ENCODE data around the gene KCTD5.

Gene KCTD5

DNA sequence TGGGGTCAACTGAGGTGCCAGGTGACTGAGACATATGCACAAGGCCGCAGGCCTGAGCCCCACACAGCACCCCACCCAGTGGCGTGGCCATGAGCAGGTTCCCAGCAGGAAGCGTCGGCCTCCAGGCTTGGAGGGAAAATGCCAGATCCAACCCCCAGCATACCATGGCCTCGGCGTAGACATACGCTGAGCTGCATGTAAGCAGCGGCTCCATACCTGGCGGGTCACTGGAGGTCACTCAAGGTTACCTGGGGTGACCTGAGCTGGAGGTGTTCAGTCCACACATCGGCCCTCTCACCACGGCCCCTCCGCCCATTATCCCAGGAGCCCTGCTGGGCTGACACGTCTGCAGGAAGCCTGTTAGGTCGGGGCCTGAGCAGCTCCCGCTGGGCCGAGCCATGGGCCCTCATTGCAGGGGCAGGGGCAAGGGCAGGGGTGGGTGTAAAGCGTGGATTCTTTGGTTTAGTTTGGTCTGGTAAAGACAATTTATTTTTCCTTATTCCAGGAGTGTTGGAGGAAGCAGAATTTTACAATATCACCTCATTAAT, 15.2 kb downstream of the KCTD5 start:
- no peak for DNase-seq (ENCODE audit: low read depth)

DNA sequence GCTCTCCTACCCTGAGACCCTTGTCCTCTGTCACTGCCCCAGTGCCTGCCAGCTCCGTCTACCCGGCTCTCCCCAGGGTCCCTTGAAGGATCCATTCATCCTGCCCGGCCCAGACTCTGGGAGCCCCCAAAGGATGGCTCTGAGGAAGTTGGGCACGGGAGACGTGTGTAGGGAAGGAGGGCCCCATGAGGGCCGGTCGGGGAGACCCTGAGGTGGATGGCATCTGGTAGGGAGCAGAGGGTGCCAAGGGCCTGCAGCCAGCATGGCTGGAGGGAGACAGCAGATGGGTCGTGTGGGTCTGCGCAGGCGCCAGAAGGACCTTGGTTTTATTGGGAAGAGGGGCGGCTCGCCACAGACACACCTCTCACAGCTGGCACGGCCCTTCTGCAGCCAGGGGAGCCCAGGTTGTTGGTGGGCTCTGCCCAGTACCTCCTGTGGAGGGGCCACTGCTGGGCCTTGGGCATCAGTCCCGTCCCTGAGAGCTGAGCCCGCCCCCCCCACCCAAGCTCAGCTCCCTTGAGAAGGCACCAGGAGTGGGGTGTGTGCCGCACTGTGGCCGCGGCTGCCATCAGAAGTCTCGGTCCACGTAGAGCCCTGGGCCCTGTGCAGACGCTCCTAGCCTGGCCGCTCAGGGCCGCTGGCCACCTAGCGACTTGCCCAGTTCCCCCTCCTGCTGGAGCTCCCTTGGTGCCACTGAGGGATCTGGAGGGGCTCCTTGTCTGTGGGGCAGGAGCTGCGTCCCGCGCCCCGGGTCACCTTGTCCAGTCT, 16.0 kb downstream of the KCTD5 start:
- no peak for DNase-seq (ENCODE audit: low read depth)

DNA sequence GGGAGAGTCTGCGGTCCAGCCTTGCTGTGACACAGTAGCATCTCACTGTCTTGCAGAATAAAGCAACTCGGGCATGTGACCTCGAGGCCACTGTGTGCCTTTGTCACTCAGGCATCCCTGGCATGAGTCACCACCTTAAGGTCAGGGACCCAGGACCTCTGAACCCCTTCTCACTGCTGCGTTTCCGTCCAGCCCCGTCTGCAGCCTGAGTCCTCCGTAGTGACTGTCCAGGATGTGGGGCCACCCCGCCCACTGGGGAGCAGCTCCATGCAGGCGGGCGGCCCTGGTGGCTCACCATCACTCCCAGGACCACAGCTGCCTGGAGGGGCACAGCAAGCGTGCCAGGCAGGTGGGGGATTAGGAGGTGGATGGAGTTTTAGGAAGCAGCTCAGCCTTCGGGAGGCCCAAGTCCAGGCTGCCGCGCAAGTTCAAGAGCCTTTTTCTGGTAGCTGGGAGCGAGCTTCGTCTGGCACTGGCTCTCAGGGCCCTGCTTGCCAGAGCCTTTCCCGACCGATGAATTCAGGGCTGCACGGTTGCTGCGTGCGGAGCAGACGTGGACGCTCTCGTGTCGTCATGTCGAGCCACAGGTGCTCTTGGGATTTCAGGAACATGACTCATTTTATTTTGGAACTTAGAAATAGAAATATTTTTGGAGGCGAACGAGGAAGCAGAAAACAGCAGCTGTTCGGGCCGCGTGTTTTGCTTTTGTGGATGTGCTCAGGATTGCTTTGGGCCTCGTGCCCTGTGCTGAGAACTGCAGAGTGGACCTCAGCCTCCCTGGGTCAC, 16.8 kb downstream of the KCTD5 start:
- DNase-seq (ENCODE audit: low read depth) = no peak

DNA sequence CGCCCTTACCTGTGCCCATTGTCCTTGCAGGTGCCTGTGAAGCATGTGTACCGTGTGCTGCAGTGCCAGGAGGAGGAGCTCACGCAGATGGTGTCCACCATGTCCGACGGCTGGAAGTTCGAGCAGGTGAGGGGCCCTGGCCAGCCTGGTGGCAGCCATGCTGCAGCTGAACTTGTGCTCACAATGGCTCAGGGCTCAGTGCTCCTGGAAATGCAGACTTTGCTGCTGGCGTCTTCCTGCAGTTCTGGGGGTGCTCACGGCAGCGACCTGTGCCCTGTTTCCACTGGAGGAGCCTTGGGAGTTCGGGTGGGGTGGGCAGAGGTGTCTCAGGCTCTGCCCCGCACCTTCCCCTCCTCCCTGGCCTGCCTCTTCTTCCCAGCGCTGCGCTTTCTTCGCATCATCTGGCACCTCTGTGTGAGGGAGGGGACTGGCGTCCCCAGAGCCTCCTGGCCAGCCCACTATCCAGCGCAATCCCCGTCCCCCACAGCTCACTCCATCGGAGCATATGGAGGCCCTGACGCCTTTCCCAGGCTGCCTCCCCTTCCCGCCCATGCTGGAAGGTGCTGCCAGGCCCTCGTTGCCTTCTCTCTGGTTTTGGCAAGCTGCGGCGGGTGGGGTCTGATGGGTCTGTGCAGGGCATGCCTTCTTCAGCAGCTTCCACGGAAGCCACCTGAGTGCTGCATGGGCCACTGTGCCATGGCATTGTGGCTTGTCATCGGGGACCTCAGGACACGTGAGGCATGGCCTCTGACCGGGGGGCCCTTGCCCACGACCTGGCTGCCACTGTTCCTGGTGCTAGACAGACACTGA, 17.7 kb downstream of the KCTD5 start:
- DNase-seq (ENCODE audit: low read depth) = no peak

DNA sequence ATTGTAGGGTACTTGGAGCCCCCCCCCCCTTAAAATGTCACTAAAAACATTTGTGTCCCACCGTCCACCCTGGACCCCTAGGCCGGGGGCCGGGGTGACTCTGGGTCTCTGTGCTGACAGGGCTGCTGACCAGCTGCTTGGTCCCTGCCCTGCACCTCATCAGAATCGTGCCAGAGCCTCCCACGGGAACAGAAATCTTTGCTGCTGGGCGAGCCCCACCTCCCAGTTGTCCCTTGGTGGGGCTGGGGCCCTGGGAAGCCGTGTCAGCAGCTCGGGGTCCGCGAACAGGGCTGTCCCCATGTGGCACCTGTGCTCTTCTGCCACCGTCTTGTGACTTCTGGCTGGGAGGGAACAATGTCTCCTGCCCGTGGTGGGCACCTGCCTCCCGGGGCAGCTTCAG, 18.5 kb downstream of the KCTD5 start:
- DNase-seq (ENCODE audit: low read depth) = no peak

DNA sequence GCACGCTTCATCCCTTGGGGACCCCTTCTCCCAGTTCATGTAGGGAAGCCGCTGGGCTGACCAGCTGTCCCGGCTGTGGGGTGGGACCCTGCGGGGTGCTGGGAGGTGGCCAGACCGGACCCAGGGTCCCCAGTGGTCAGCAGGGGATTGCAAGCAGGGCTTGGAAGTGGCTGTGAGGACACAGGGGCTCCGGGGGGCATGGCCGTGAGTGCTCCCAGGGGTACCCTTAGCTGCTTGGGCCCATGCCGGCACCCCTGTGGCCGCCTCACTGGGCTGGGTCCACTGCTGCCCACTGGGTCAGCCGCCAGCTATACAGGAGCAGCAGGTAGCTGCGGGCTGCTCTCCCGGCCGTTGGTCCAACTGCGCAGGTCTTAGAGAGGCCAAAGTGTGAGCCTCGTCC, 18.9 kb downstream of the KCTD5 start:
- no peak for DNase-seq (ENCODE audit: low read depth)

DNA sequence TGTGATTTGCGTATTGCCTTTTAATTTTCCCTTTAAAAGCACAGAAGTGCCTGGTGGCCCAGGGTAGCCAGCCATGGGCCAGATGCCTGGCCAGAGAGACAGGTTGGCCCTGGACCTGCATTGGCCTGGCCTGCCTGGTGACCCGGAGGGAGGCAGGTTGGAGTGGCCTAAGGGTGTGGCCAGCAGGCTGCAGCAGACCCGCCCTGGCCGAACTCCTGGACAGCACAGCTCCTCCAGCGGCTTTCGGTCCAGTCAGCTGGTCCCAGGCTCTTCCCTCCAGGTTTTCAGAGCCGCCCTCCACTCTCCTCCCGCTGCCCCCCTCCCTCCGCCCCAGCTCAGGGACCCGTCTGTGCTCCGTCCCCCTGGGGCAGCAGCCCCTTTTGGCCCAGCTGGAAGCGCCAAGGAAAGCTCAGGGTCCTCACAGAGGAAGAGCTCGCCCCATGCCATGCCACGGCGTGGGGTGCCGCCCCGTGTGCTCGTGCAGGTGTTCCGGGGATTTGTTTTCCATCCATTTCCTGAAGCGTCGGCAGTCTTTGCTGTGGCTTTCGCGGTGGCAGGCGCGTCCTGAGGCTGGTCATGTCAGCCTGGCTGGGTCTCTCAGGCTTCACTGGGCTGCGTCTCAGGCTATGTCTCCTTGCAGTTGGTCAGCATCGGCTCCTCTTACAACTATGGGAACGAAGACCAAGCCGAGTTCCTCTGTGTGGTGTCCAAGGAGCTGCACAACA, 19.6 kb downstream of the KCTD5 start:
- DNase-seq (ENCODE audit: low read depth) = no peak

DNA sequence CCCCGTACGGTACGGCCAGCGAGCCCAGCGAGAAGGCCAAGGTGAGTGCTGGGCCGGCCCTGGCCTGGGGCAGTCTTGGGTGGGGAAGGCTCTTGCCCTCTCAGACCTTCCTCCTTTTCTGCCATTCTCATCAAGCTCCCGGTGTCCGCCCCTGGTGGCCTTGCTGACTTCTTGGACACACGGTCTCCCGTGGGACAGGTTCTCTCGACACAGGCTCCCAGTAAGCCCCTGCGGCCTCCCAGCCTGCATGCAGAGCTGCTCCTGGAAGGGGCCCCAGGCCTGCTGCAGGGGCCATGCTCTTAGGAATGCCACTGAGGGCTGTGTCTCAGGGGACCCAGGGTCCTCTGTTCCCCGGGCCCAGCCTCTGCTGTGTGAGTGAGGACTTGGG, 20.1 kb downstream of the KCTD5 start:
- DNase-seq (ENCODE audit: low read depth) = no peak

DNA sequence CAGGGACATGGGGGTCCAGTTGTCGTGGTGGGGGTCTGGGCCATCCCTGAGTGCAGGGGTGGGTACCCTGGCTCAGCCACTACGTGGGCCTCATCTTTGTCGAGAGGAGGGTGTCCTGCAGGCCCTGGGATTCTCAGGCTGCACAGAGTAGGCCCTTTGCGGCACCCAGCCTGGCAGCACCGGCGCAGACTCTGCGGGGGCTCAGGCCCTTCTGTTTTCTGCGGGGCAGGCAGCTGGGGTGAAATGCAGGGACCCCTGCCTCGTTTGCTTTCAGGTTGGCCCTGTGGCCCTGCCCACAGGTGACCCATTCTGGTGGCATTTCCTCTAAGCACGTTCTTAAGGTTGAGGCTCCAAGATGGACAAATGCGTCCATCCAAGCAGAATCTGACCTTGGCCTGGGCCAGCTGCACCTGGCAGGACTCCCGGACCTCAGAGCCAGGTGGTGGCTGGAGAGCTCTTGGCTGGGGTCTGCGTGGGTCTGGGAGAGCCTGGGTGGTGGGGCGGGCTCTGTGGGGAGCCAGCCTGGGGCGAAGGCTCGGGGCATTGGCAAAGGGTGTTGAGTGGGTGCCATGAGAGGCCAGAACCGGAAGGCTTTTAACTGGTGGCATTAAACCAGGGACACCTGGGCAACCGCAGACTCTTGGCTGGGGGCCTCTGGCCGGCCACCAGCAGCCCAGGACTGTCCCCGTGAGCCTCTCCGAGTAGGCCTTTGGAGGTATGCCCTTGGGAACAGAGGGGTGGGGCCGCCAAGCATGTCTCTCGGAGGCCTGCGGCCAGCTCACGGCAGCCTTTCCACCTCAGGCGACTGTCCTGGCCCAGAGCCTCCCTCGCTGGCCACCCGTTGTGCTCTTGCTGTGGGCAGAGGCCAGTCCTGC, 20.8 kb downstream of the KCTD5 start:
- DNase-seq (ENCODE audit: low read depth) = no peak

DNA sequence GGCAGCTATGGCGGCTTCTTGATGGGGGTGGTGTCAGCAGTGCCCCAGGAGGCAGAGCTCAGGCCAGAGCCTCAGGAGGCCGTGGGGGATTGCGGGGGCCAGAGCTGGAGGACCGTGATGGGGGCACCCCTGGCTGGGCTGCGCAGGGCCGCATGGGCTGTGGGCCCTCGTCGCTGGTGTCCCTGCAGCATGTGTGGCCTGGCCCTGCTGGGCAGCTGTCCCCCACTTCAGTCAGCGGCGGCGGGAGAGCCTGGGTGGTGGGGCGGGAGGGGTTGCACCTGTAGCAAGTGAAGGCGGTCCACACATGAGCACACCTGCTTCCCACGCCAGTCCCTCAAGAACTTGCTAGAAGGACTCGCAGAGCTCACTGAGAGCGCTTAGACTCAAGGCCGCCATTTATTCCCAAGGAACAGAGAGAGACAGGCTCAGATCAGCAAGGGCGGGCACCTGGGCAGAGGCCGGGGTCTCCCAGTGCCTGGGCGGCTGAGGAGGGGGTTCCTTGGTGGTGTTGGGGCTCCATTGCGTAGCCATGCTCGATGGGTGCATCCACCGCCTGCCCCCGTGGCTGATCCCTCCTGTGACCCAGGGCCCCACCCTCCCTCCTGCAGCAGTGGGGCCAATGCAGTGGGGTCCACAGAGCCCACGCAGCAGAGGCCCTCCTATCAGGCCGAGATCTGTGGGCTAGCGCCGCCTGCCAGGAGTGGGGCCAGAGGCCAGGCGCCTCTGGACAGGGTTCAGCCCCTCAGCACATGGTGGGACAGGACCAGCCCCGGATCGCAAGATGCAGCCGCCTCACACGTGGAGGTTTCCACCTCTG, 22.1 kb downstream of the KCTD5 start:
- no peak for DNase-seq (ENCODE audit: low read depth)

DNA sequence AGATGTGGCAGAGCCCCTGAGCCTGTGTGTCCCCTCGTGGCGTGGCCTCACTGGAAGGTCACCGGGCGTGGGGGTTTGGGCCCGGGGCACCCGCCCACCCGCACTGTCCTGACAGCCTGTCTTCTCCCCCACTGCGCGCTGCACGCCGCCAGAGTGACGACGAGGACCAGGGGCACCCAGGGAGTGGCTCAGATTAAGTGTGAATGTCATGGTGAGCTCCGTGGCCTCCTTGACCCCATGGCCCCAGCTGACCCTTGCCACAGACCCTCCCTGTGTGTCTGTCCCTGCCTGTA, 22.6 kb downstream of the KCTD5 start:
- DNase-seq (ENCODE audit: low read depth) = no peak

DNA sequence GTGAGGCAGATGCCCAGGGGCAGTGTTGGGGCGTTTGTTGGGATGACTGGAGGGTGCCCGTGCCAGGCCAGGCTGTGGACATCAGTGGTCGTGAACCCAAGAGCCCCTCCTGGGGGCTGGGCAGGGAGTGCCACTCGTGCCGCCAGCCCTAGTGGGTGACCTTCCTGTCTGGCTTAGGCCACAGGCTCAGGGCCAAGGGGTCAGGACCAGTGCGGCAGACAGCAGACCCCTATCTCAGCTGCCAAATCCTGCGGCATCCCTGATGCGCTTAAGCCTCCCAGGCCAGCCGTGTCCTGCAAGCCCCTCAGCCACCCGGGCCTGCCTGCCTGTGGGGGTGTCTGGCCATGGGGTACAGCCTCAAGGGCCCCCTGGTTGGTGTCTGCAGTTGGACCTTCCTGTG, 23.0 kb downstream of the KCTD5 start:
- no peak for DNase-seq (ENCODE audit: low read depth)

DNA sequence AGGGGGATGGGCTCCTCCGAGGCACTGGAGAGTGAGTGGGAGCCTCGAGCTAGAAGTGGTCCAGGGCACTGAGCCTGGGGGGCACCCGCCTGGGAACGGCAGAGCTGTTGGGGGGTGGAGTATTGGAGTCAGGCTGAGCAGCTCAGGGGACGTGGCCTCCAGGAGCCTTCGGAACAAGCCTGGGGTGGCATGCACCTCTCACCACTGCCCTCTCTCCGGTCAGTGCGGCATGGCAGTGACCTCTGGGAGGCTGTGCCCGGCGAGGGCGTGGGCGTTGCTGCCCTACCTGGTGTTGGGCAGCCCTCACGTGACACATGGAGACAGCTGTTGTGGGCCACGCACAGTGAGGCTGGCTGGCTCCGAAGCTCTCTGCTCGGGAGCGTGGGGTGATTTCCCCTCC, 23.8 kb downstream of the KCTD5 start:
- DNase-seq (ENCODE audit: low read depth) = no peak

DNA sequence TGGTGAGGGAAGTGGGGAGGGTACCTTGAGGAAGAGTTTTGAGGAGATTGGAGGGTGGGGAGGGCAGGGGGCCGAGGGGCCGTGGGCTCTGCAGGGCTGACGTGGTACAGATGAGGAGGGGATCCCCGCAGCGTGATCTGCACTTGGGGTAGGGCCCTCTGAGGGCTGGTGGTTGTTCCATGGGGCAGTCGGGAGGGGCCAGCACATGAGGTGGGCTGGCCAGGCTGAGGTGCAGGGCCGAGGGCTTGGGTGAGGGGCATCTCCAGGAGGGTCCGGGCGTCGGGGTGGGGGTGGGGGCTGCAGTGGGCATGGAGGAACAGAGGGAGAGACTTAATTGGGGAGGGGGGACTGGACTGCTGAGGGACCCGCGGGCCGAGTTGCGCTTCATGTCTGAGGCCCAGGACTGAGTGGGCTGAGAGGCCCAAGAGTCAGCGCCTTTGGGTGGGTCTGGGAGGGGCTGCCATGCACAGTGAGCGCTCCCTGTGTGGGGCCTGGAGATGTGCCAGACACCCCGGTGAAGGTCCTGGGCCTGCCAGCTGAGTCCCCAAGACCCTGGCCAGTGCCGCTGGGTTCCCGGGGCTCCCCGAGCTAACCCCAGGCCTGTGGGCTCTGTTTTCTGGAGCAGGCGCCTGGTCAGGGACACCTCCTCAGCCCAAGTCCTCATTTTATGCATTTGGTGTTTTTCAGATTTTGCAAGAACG, 24.4 kb downstream of the KCTD5 start:
- DNase-seq (ENCODE audit: low read depth) = no peak

DNA sequence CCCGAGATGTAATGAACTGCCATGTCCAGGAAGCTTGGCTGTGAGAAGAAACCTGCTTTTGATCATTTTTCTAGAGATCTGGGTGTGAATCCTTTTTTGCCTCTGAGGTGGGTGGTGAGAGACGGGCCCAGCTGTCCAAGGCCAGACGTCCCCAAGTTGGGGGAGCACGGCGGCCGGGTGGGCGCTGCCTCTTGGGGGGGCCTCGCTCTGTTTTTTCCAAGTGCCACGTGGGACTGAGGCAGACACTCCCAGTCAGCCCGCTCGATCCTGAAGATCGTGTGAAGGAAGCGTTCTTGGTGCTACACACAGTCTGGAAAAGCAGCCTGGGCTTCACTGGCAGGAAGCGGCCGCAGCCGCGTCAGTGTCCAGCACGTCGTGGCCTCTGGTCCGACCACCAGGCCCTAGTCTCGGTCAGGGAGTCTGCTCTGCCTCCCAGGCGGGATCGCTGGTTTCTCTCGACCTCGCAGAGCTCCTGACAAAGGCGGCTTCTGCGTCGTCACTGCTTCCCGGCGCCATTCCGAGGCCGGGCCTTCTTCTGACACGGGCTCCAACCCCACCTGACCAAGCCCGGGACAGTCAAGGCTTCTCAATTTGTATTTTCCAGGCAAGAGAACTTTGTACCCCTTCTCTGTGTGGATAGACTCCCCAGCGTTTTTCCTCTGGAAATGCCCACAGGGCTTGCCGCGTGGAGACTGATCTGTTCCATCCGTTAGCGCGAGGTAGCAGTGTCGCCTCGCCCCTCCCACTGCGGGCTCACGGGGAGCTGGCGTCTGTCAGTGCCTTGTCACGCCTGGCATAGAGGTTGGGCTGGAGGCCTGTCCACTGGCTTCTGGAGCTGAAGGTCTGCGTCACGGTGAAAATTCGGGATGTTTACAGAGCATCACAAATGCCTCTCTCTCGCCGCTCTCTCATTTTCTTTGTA, 25.3 kb downstream of the KCTD5 start:
- no peak for DNase-seq (ENCODE audit: low read depth)

DNA sequence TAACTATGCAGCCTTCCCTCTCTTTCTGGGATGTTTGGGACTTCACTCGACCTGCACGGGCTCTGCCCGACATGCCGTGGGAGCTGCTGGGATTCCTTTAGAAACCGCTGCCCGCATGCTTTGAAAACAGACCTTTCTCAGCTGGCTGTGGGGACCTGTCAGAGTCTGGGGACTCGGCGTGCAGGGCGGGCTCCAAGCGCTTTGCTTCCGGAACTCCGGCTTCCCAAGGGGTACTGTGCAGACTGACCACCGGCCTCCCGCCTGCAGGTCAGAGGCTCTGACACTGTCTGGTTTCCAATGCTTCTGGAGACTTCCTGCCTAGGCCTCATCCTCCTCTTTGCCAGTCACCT, 25.9 kb downstream of the KCTD5 start:
- DNase-seq (ENCODE audit: low read depth) = no peak

DNA sequence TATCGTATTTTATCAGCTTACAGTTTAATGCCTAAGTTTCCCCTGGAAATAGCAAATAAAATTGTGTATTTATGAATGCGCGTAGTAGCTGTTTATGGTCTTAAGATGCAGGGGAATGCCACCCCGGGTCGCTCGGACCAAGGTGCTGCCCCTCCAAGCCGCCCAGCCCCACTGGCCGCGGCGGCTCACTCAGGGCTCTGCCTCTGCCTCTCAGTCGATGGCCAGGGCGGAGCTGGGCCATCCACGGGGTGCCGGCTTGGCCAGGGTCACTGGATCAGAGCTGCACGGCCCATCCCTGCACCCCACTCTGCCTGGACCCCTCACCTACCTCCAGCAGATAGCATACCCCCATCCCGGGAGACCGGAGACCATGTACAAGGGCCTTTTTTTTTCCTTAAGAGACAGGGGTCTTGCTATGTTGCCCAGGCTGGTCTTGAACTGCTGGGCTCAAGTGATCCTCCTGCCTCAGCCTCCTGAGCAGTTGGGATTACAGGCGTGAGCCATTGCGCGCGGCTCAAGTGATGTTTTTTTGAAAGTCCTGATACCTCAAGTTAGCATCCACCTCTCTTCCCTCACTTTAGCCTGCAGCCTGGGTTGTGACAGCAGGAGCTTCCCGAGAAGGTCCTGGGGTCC, 26.7 kb downstream of the KCTD5 start:
- DNase-seq (ENCODE audit: low read depth) = no peak

DNA sequence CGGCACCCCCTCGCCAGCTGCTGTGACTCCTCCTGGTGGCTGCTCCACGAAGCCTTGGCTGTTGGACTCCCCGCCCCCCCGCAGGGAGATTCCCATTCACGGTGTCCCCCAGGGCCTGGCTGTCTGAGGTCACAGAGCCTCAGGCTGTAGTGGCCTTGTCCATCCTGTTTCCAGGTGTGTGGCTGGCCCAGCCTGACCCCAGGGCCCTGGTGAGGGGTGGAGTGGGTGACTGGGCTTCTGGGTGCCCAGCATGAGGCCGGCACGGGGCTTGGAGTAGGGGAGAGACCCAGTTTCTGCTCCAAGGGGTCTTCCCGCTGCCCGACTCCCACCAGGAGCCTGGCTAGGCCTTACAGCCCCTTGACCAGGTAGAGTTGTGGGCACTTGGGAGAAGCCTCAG, 27.3 kb downstream of the KCTD5 start:
- no peak for DNase-seq (ENCODE audit: low read depth)
